Sigmoid colon (tissue), 4 donors: ENCODE measurements around the gene WDR31.

ENCODE experiments used
- CTCF ChIP-seq, 4 experiments: fragments of 450-650 bp in 3 of 4; fragments of 200-600 bp in 1 of 4; IDR thresholded peaks; one replicate each; pipeline ENCODE4 v1.5.1; 2016 to 2019; ENCODE audit warnings: antibody characterized with exemption in 4 of 4, mild to moderate bottlenecking in 3 of 4, moderate library complexity in 2 of 4
- EP300 ChIP-seq, 4 donors: sonication (generic); formaldehyde crosslinking; IDR thresholded peaks; one replicate each; pipeline ENCODE4 v1.6.1; 2017; ENCODE audit warnings: antibody characterized with exemption in 4 of 4
- POLR2A ChIP-seq, 2 donors: fragments of 450-650 bp; IDR thresholded peaks; one replicate each; pipeline ENCODE4 v1.6.1; 2016; ENCODE audit warnings: antibody characterized with exemption in 2 of 2, mild to moderate bottlenecking in 2 of 2, moderate library complexity in 2 of 2
- POLR2AphosphoS5 ChIP-seq, 4 donors: sonication (generic); formaldehyde crosslinking; IDR thresholded peaks; one replicate each; pipeline ENCODE4 v1.6.1; 2017; ENCODE audit warnings: antibody characterized with exemption in 4 of 4

GRCh38 chr9:113310538-113310937, 29.5 kb downstream of the WDR31 start:
- TF ChIP-seq POLR2A (IDR thresholded peaks at IDR 0.05) (no peak), CTCF (IDR thresholded peaks at IDR 0.05) (no peak), POLR2AphosphoS5 (IDR thresholded peaks at IDR 0.05) (no peak), EP300 (IDR thresholded peaks at IDR 0.05) (no peak)
